K562 (cell line): ENCODE results near the gene ZBTB38. TPM values are rescaled to one million over a fixed set of nuclear protein-coding genes. Genes with fewer than 3 reads are reported as not detected.

Source experiments
- ATAC-seq: fragments of 200-7000 bp; cut with Tn5 transposase; 3 replicates; pipeline ENCODE4 v1.9.1; 2020; ENCODE audit warnings: moderate library complexity
- BruUV-seq: library from RNA; stranded (reverse); fragments of 400-500 nt; replicated peaks from 2 replicates; lab custom pipeline; 2021; lab: Mats Ljungman, UMichigan
- CTCF ChIA-PET: fragments of 300-600 bp; formaldehyde crosslinking; extraction: SDS; loops from one replicate; lab custom pipeline; 2021; ENCODE audit warnings: low intra/inter-chr PET ratio; lab: Yijun Ruan, JAX
- POLR2A ChIA-PET: fragments of 300-600, 350-650 bp; sonication (Branson Sonifier 250); formaldehyde crosslinking; extraction: SDS; loops from one replicate; lab custom pipeline; 2021; ENCODE audit warnings: antibody characterized with exemption, inconsistent platforms; lab: Yijun Ruan, JAX
- DNase-seq, 4 experiments: peaks; one replicate each; pipeline versions ENCODE4 v3.0.0 to v3.0.0-alpha.2; 2011 to 2018; ENCODE audit warnings: low spot score in 3 of 4, mixed read lengths in 3 of 4; ENCODE audit errors: extremely low read depth in 1 of 4
- FAIRE-seq: peaks from 2 replicates; lab custom pipeline; 2011; peaks lifted over from hg19 to GRCh38; lab: Jason Lieb, UNC
- H2AFZ ChIP-seq: 2 replicates; pipeline ENCODE4 v1.6.0; 2011; ENCODE audit warnings: low read depth, low read length, control low read depth, inconsistent platforms
- H3K27ac ChIP-seq: fragments of 200-600 bp; 3 replicates; pipeline ENCODE4 v1.8.0; 2011; ENCODE audit warnings: low read depth, mild to moderate bottlenecking, control low read depth, inconsistent platforms, low read length, moderate library complexity, mixed read lengths; ENCODE audit errors: extremely low read depth
- H3K27me3 ChIP-seq, 2 experiments: fragments of 300-600 bp in 1 of 2; 2 replicates in 1 of 2; 3 replicates in 1 of 2; pipeline versions ENCODE4 v1.6.0 to v1.8.0; 2011; ENCODE audit warnings: inconsistent platforms in 2 of 2, low read length in 2 of 2, mild to moderate bottlenecking in 1 of 2, mixed read lengths in 1 of 2, moderate library complexity in 1 of 2; ENCODE audit not compliant: control insufficient read depth in 2 of 2, insufficient read depth in 2 of 2
- H3K36me3 ChIP-seq: fragments of 300-600 bp; 3 replicates; pipeline ENCODE4 v1.8.0; 2011; ENCODE audit warnings: mild to moderate bottlenecking, low read length, inconsistent platforms; ENCODE audit not compliant: control insufficient read depth, insufficient read depth
- H3K4me1 ChIP-seq, 2 experiments: fragments of 200-600 bp in 1 of 2; replicated peaks in 1 of 2; 2 replicates in 1 of 2; 3 replicates in 1 of 2; pipeline versions ENCODE4 v1.5.1 to v1.8.0; 2011; ENCODE audit warnings: inconsistent platforms in 2 of 2, low read length in 2 of 2, mild to moderate bottlenecking in 1 of 2, mixed read lengths in 1 of 2, moderate library complexity in 1 of 2; ENCODE audit not compliant: control insufficient read depth in 2 of 2, insufficient read depth in 2 of 2
- H3K4me2 ChIP-seq: 2 replicates; pipeline ENCODE4 v1.6.1; 2011; ENCODE audit warnings: low read length, control low read depth, inconsistent platforms, mixed read lengths; ENCODE audit not compliant: insufficient read depth
- H3K4me3 ChIP-seq: fragments of 200-600 bp; sonication (generic), shearing (Covaris generic); 2 replicates; pipeline ENCODE4 v1.5.1; 2016; ENCODE audit warnings: control low read depth, inconsistent platforms
- H3K79me2 ChIP-seq: fragments of 200-600 bp; 3 replicates; pipeline ENCODE4 v1.8.0; 2011; ENCODE audit warnings: low read length, inconsistent platforms; ENCODE audit not compliant: control insufficient read depth, insufficient read depth
- H3K9ac ChIP-seq, 2 experiments: 2 replicates each; pipeline versions ENCODE4 v1.6.0 to v1.6.1; 2011; ENCODE audit warnings: low read depth in 2 of 2, low read length in 2 of 2, control low read depth in 1 of 2, inconsistent platforms in 1 of 2, mild to moderate bottlenecking in 1 of 2, mixed read lengths in 1 of 2; ENCODE audit not compliant: insufficient read depth in 1 of 2
- H3K9me1 ChIP-seq: one replicate; pipeline ENCODE4 v1.6.0; 2011; ENCODE audit warnings: inconsistent platforms, mild to moderate bottlenecking, low read length, moderate library complexity; ENCODE audit not compliant: control insufficient read depth, insufficient read depth
- H3K9me3 ChIP-seq: replicated peaks from 2 replicates; pipeline ENCODE4 v1.5.1; 2011; ENCODE audit warnings: low read depth, low read length, inconsistent platforms; ENCODE audit not compliant: control insufficient read depth, insufficient read depth
- H4K20me1 ChIP-seq: replicated peaks from 2 replicates; pipeline ENCODE4 v1.6.1; 2011; ENCODE audit warnings: low read length, inconsistent platforms, mixed read lengths; ENCODE audit not compliant: control insufficient read depth, insufficient read depth
- MAFF ChIP-seq: IDR thresholded peaks from 2 replicates; pipeline ENCODE4 v1.6.1; 2012; ENCODE audit warnings: low read length, improper control_type of control experiment
- MXI1 ChIP-seq: IDR thresholded peaks from 2 replicates; pipeline ENCODE4 v1.6.1; 2011; ENCODE audit warnings: low read depth, mild to moderate bottlenecking, improper control_type of control experiment, low read length
- PHF20 ChIP-seq: fragments of 450-650 bp; IDR thresholded peaks from 2 replicates; pipeline ENCODE4 v1.6.1; 2018; ENCODE audit not compliant: partially characterized antibody
- ZNF124 ChIP-seq: sonication (generic); formaldehyde crosslinking; IDR thresholded peaks from 2 replicates; pipeline ENCODE4 v1.8.1; 2022; ENCODE audit warnings: missing genetic modification reagents
- ZNF699 ChIP-seq: fragments of 250-450 bp; sonication (Bioruptor Pico); IDR thresholded peaks from 2 replicates; pipeline ENCODE4 v1.8.0; 2021; ENCODE audit warnings: mild to moderate bottlenecking, moderate library complexity; ENCODE audit not compliant: insufficient replicate concordance
- ZNF764 ChIP-seq: fragments of 250-450 bp; sonication (Bioruptor Pico); IDR thresholded peaks from 2 replicates; pipeline ENCODE4 v1.4.0; 2020; ENCODE audit warnings: low read depth, mild to moderate bottlenecking, moderate library complexity
- in situ Hi-C: fragments of 300-500 bp; cut with MboI; formaldehyde crosslinking; loops from 4 replicates; pipeline ENCODE4 v1.15.0; 2018; ENCODE audit warnings: inconsistent platforms, mixed read lengths
- intact Hi-C: fragments of 100-400 bp; cut with micrococcal nuclease; formaldehyde crosslinking; loops from 2 replicates; pipeline ENCODE4 v1.14.2; 2022
- polyA plus RNA-seq, 8 experiments: library from polyadenylated mRNA; depleted of rRNA in 4 of 8; stranded (reverse) in 5 of 8; unstranded in 3 of 8; fragments of >200 nt; fragmentation: Nextera tagmentation in 2 of 8; fragmentation: Illumina TruSeq in 1 of 8; extraction: Ambion mirVana in 2 of 8; extraction: Trizol in 1 of 8; gene quantifications; 2 replicates each; pipeline versions ENCODE4 v1.2.1 to v1.2.3, GENCODE V29; 2011 to 2014; ENCODE audit warnings: inconsistent platforms in 1 of 8, missing spikeins in 1 of 8
- total RNA-seq, 7 experiments: library from RNA; depleted of rRNA in 6 of 7; stranded (reverse); fragments of >200 nt in 6 of 7; fragmentation: Illumina TruSeq in 2 of 7; extraction: Trizol in 2 of 7; gene quantifications; 2 replicates each; pipeline versions ENCODE4 v1.2.1 to v1.2.3, GENCODE V29; 2011 to 2021; ENCODE audit warnings: low replicate concordance in 1 of 7
- TF ChIP-seq, protein P1 (sequence below): fragments of 250-450 bp; sonication (Bioruptor Pico); IDR thresholded peaks from 2 replicates; pipeline ENCODE4 v1.5.1; 2021; ENCODE audit warnings: mild to moderate bottlenecking
- TF ChIP-seq, protein P2 (sequence below): fragments of 450-650 bp; IDR thresholded peaks from 2 replicates; pipeline ENCODE4 v1.6.1; 2016; ENCODE audit warnings: low read depth
- TF ChIP-seq, protein P3 (sequence below): IDR thresholded peaks from 2 replicates; pipeline ENCODE4 v1.6.1; 2016; ENCODE audit warnings: missing genetic modification characterization, missing compliant biosample characterization

Gene ZBTB38
- total and polyA plus RNA-seq, 9 of the 15 experiments (the other 6 are each of a cell fraction or from before 2014, with no cell fraction given) = 12.1 to 39.4 (median 22.9) TPM

DNA sequence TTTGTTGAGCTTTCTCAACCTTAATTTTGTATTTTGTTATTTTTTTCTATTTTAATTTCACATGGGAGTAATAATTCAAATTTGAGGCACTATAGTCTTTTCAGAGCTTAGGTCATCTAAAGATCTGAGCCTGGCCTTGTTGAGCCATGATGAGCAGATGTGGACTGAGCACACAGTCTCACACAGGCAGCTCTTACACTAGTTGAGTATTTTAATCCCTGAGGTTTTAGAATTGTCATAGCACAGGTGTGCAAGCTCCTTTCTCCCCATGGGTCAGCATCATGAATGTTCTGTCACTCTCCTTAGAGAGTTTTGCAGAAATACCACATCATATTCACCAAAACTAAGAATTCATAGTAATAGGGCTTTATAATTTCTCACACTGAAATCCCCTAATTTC lies 4.9 kb downstream of the ZBTB38 start:
- no peaks in the 10 kb centered on the region for H3K27me3 ChIP-seq
- H3K79me2 ChIP-seq = peaks cover 23% of the 10 kb centered on the region
- H3K4me2 ChIP-seq = no peak overlapping the region
- H4K20me1 ChIP-seq = no peaks in the 10 kb centered on the region; the same call in 1 of the 2 replicates
- peaks cover 6 to 19% of the 10 kb centered on the region in 2 experiments; a peak in 4 of 5 replicates for H3K4me1 ChIP-seq
- FAIRE-seq = no peak
- no TSS peak for BruUV-seq
- CTCF ChIA-PET = no interaction called here
- no peak for DNase-seq
- H3K9me1 ChIP-seq = peaks cover 3% of the 10 kb centered on the region
- H2AFZ ChIP-seq = no peak overlapping the region
- H3K36me3 ChIP-seq = peaks cover 52% of the 10 kb centered on the region
- in situ Hi-C loops (no loop called here), intact Hi-C loops (no loop called here)
- no peaks in the 10 kb centered on the region for H3K9me3 ChIP-seq
- no peak overlapping the region for H3K9ac ChIP-seq
- no peak for ATAC-seq
- POLR2A ChIA-PET = interaction anchor here (0.6 to 4.7 kb wide), 4 partner anchors 10 to 577 kb away, joined by 3 to 27 read pairs (median 3); no protein-coding TSS in a partner anchor
- H3K4me3 ChIP-seq = no peak overlapping the region
- H3K27ac ChIP-seq = no peak overlapping the region
- TF ChIP-seq PHF20 (no peak), MXI1 (no peak), ZNF764 (CRISPR knock-in tag) (no peak), MAFF (no peak), ZNF124 (CRISPR knock-in tag) (no peak), ZNF699 (CRISPR knock-in tag) (no peak)
- TF ChIP-seq, protein P1, sequence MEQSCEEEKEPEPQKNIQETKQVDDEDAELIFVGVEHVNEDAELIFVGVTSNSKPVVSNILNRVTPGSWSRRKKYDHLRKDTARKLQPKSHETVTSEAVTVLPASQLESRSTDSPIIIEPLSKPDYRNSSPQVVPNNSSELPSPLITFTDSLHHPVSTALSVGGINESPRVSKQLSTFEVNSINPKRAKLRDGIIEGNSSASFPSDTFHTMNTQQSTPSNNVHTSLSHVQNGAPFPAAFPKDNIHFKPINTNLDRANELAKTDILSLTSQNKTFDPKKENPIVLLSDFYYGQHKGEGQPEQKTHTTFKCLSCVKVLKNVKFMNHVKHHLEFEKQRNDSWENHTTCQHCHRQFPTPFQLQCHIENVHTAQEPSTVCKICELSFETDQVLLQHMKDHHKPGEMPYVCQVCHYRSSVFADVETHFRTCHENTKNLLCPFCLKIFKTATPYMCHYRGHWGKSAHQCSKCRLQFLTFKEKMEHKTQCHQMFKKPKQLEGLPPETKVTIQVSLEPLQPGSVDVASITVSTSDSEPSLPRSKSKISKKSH (CRISPR knock-in tag) = no peak
- TF ChIP-seq, protein P2, sequence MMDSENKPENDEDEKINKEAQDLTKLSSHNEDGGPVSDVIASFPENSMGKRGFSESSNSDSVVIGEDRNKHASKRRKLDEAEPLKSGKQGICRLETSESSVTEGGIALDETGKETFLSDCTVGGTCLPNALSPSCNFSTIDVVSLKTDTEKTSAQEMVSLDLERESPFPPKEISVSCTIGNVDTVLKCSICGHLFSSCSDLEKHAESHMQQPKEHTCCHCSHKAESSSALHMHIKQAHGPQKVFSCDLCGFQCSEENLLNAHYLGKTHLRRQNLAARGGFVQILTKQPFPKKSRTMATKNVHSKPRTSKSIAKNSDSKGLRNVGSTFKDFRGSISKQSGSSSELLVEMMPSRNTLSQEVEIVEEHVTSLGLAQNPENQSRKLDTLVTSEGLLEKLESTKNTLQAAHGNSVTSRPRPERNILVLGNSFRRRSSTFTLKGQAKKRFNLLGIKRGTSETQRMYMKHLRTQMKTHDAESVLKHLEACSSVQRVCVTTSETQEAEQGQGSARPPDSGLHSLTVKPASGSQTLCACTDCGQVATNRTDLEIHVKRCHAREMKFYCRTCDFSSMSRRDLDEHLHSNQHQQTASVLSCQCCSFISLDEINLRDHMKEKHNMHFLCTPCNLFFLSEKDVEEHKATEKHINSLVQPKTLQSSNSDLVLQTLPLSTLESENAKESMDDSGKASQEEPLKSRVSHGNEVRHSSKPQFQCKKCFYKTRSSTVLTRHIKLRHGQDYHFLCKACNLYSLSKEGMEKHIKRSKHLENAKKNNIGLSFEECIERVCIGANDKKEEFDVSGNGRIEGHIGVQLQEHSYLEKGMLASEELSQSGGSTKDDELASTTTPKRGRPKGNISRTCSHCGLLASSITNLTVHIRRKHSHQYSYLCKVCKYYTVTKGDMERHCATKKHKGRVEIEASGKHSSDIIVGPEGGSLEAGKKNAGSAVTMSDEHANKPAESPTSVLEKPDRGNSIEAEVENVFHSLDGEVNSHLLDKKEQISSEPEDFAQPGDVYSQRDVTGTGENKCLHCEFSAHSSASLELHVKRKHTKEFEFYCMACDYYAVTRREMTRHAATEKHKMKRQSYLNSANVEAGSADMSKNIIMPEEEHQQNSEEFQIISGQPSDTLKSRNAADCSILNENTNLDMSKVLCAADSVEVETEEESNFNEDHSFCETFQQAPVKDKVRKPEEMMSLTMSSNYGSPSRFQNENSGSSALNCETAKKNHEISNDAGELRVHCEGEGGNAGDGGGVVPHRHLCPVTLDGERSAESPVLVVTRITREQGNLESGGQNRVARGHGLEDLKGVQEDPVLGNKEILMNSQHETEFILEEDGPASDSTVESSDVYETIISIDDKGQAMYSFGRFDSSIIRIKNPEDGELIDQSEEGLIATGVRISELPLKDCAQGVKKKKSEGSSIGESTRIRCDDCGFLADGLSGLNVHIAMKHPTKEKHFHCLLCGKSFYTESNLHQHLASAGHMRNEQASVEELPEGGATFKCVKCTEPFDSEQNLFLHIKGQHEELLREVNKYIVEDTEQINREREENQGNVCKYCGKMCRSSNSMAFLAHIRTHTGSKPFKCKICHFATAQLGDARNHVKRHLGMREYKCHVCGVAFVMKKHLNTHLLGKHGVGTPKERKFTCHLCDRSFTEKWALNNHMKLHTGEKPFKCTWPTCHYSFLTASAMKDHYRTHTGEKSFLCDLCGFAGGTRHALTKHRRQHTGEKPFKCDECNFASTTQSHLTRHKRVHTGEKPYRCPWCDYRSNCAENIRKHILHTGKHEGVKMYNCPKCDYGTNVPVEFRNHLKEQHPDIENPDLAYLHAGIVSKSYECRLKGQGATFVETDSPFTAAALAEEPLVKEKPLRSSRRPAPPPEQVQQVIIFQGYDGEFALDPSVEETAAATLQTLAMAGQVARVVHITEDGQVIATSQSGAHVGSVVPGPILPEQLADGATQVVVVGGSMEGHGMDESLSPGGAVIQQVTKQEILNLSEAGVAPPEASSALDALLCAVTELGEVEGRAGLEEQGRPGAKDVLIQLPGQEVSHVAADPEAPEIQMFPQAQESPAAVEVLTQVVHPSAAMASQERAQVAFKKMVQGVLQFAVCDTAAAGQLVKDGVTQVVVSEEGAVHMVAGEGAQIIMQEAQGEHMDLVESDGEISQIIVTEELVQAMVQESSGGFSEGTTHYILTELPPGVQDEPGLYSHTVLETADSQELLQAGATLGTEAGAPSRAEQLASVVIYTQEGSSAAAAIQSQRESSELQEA = no peak
- TF ChIP-seq, protein P3, sequence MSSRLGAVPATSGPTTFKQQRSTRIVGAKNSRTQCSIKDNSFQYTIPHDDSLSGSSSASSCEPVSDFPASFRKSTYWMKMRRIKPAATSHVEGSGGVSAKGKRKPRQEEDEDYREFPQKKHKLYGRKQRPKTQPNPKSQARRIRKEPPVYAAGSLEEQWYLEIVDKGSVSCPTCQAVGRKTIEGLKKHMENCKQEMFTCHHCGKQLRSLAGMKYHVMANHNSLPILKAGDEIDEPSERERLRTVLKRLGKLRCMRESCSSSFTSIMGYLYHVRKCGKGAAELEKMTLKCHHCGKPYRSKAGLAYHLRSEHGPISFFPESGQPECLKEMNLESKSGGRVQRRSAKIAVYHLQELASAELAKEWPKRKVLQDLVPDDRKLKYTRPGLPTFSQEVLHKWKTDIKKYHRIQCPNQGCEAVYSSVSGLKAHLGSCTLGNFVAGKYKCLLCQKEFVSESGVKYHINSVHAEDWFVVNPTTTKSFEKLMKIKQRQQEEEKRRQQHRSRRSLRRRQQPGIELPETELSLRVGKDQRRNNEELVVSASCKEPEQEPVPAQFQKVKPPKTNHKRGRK (tag) = no peak
